Hematopoietic multipotent progenitor cell (in vitro differentiated cells): Measurements from ENCODE around the gene JPT2. TPM values are rescaled to one million over a fixed set of nuclear protein-coding genes. Genes with fewer than 3 reads are reported as not detected.
"Not testable (repeated sequence)": the region's sequence is repeated elsewhere in the genome, so short reads cannot be mapped to it uniquely, and the experiment has no call there.

Source experiments
- DNase-seq, 3 donors: peaks; one replicate each; pipeline ENCODE4 v3.0.0-alpha.2; 2011 to 2015; ENCODE audit warnings: low read depth in 2 of 3, low spot score in 2 of 3
- total RNA-seq: library from RNA; depleted of rRNA; stranded (reverse); fragments of >200 nt; gene quantifications from one replicate; pipeline ENCODE4 v1.2.3, GENCODE V29; 2012

JPT2 gene
- total RNA-seq, 1 donor = 21.0 TPM

DNA sequence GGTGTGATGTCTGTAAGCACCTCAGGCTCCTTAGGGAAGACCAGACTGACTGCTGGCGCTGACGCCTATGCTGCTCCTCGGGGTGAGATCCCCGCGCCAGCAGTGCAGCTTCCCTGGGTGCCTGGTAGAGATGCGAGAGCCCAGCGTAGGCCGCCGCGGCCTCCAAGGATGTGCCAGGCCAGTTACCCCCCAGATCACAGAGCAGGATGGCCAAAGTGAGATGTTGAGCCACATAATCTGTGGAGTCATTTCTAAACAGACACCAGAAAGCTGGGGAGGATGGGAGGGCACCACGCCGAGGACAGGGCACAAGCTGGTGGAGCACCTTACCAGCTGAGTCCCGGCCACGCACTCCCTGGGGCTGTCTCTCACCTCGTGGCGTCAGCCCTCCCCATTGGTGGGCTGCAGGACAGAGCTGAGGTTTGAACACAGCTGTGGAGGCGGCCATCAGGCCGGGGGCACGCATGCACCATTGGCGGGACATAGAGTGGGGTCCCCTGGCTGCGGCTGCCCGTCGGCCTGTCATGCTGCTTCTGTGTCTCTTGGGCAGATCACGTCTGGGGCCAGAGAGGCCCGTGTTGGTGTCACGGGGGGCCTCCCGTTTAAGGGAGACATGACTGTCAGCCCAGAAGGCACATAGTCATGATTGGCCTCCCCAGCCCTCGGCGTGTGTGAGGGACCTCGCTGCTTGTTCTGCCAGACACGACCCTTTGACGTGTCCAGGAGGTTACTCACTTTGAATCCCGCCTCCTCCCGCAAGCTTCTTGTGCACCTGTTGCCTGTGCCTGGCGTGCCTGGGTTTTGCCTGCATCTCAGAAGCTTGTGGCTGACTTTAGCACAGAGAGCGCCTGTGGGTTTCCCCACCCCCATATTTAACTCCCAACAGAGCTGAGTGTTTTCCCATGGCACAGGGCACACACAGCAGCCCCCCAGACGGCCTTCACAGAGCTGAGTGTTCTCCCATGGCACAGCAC is 49.9 kb downstream of the JPT2 start:
- DNase-seq = no peak

DNA sequence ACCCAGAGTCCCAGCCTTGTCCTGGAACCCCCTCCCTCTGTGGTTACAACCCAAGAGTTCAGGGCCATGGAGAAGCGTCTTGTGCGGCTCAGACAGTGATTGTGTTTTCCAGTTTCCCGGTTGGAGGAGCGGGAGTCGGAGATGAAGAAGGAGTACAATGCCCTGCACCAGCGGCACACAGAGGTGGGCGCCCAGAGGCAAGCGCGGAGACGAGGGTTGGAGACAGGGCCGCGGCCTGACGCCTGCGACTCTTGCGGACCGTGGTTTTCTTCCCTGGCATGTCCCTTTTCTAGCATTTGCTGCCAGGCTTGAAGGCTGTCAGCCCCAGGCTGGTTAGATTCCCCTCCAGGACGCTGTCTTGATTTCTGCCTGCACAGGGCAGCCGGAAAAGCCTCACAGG is 50.9 kb downstream of the JPT2 start:
- DNase-seq = no peak

GRCh38 chr16:1729445-1729844 is 51.4 kb downstream of the JPT2 start:
- no peak for DNase-seq

- no peak for DNase-seq
These were observed 53.0 kb downstream of the JPT2 start for GRCh38 chr16:1731073-1731472.

DNA sequence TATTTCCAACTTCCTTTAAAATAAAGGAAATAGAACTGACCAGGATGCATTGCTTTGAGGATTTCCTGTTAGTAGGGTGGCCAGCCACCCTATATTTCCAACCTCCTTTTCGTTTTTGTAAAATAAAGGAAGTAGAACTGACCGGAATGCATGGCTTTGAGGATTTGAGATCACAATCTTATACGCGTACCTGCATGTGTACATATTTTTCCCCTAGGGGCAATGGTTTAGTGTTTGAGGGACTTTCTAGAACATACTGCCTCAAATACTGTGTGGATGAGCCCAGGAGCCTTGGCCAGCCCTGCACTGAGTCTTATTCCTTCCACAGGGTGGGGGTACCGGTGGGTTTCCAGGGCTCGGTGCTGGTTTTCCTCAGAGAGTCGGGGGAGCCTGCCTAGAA is 53.5 kb downstream of the JPT2 start:
- no peak for DNase-seq

GRCh38 chr16:1732071-1732470 is 54.0 kb downstream of the JPT2 start:
- no peak for DNase-seq

GRCh38 chr16:1732551-1732987 is 54.5 kb downstream of the JPT2 start:
- not testable (repeated sequence) for DNase-seq

GRCh38 chr16:1734123-1734522 is 56.0 kb downstream of the JPT2 start:
- no peak for DNase-seq

DNA sequence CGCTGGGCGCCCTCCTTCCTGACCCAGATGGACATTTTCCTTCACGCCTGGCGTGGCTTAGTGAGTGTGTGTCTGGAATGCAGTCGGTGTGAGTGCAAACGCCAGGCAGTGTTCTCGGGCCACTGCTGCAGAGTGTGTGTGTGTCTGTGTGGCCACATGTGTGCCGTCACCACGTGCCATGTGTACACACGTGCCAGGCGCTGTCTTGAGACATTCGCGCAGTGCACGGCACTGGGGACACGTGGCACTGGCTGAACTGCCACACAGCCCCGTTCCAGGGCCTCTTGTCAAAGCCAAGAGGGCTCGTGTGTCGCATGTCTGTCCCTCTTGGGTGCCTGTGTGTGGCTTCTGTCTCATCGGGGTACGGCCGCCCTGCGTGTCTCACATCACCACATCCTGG is 56.7 kb downstream of the JPT2 start:
- DNase-seq = no peak

GRCh38 chr16:1740234-1740633 is 62.2 kb downstream of the JPT2 start:
- DNase-seq = no peak

GRCh38 chr16:1740781-1741490 is 62.9 kb downstream of the JPT2 start:
- DNase-seq = no peak

DNA sequence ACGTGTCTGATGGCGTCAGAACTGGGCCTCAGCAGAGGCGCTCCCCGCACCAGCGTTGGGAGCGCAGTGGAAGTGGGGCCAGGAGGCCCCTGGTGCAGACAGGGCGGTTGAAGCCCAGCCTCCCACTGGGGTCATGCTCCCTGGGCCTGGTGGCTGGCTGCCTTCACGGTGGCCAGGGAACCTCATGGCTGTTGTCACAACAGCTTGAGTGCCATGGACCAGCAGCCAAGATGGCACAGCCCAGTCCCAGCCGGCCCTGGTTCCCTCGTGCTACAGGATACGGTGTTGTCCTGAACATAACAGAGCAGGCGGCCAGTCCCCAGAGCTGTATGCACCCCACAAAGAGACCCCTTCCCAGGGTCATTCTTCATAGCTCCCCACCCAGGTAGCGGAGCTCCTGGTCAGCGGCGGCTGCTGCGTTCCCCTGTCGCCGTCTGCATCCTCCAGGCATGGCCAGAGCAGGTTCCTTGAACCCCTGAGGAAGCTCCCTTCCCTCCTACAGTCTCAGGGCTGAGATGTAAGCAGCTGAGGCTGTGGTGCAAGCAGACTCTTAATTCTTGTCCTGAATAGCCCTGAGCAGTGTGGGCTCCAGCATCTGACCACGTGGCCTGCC is 63.6 kb downstream of the JPT2 start:
- DNase-seq = no peak

DNA sequence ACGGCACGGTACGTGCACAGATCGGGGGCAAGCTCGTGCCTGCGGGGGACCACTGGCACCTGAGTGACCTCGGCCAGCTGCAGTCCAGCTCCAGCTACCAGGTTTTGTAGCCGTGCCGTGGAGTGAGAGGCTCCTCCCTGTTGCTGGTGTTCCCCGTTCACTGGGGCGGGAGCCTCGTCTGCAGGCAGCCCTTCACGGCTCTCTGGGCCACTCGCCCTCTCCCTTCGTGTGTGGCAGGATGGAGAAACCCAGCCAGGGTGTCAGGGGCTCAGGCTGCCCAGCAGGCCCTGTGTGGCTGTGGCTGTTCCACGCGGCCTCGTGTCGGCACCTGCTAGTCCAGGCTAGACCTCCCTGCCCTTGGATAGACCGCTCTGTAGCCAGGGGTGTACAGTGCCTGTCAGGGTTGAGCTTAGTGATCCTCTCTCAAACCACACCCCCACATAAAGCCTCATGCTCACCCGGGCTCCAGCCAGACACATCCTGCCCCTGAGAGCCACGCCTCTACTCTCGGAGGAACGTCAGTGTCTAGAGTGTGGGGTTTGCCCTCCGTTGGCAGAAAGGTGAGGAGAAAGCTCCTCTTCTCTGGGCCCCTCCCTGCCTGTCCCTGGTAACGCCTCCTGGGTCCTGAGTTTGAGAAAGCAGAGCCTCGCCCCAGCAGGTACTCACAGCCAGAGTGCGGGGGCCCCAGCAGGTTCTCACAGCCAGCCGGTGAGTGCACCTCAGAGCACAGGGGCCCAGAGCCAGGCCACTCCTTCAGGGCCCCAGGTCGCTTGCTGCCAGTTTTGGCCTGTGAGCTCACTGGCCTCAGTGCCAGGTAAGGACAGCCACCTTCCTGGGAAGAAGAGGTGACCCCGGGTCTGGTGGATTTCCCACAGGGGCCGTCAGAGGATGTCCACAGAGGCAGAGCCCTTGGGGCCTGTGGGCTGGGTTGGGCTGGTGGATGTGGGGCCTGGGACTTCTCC is 65.6 kb downstream of the JPT2 start:
- no peak for DNase-seq

- no peak for DNase-seq
These were observed 66.3 kb downstream of the JPT2 start for GRCh38 chr16:1744338-1744840.

- DNase-seq = no peak
These were observed 67.3 kb downstream of the JPT2 start for GRCh38 chr16:1745181-1745899.

DNA sequence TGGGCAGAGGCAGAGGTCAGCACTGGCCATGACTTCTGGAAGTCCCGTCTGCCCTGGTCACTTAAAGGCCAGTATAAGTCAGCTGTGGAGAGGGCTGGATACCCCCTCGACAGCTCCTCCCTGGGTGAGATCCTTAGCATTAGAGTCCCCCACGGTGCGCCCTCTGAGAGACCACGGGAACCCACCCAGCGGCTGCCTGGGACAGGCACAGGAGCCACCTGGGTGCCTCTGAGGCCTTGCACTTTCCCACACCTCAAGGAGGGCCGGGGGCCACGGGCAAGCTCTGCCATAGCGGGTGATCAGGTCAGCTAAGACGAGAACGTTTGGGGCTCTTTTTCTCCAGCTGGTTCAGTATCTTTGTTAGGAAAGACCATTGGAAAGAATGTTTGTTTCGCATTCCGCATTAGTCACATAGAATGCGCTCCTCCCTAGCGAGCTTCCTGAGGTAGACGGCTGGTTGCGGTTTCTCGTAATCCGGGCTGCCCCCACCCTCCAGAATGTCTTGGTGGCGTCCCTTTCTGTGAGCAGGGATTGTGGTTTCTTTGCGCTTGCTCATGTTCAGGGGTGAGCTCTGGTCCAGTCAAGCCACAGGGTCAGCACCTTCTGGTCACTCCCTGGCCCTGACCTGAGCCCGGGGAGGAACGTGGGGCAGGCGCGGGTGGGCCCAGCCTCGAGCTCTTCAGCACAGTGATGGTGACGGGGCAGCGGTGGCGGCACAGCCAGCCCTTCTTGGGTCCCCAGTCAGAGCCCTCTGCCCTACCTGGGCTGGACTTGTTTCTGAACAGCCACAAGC is 68.0 kb downstream of the JPT2 start:
- DNase-seq = no peak

DNA sequence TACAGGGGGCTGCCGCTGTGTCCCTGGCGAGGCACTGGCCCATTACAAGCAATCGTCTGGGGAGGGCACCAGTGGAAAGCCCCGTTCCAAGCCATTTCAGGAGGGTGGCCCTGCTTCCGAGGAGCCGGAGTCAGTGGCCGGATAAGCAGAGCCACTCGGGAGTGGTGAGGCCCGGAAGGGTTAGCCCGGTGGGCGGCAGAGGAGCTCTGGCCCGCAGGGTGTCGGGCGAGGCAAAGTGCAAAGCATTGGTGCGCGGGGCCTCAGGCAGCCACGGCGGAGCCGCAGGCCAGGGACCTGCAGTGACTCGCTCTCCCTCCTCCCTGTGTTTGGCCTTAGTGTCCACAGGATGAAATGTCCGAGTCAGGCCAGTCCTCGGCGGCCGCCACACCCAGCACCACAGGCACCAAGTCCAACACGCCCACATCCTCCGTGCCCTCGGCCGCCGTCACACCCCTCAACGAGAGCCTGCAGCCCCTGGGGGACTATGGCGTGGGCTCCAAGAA is 68.7 kb downstream of the JPT2 start:
- no peak for DNase-seq

GRCh38 chr16:1747934-1748333 is 69.9 kb downstream of the JPT2 start:
- DNase-seq = no peak
